ENCODE data around the gene LRRC41. TPM values are rescaled to one million over a fixed set of nuclear protein-coding genes. Genes with fewer than 3 reads are reported as not detected.

LRRC41 gene
- total and polyA plus RNA-seq, 8 donors, result 19.8 to 31.3 (median 26.2) TPM

GRCh38 chr1:46256523-46256922, 46.9 kb downstream of the LRRC41 start:
- WGBS, 2 donors, result 94 to 97% methylated on average over 2 of the region's 2 CpGs
- intact Hi-C loops (cut with DNase I), result no loop called here

GRCh38 chr1:46254668-46255067, 48.7 kb downstream of the LRRC41 start:
- Histone ChIP-seq H3K36me3 (no peaks in the 10 kb centered on the region), H3K27ac (no peak overlapping the region), H3K9me3 (no peaks in the 10 kb centered on the region), H3K4me1 (no peaks in the 10 kb centered on the region), H3K4me3 (no peak overlapping the region), H3K27me3 (no peaks in the 10 kb centered on the region)
- 93 to 95% methylated on average over 5 of the region's 5 CpGs for WGBS, 2 donors
- intact Hi-C loops (cut with DNase I), result no loop called here
- no peak for FAIRE-seq
- no peak for ATAC-seq
- no peak for DNase-seq
- TF ChIP-seq CTCF (IDR thresholded peaks at IDR 0.05), result no peak

More at GRCh38 chr1:46256523-46256922, 46.9 kb downstream of the LRRC41 start:
- no peak overlapping the region for H3K27ac ChIP-seq
- DNase-seq, result no peak
- no peak for FAIRE-seq
- no peaks in the 10 kb centered on the region for H3K4me1 ChIP-seq
- no peak for TF ChIP-seq CTCF (IDR thresholded peaks at IDR 0.05)
- H3K4me3 ChIP-seq, result no peak overlapping the region
- ATAC-seq, result no peak
- no peaks in the 10 kb centered on the region for H3K9me3 ChIP-seq
- H3K36me3 ChIP-seq, result no peaks in the 10 kb centered on the region
- no peaks in the 10 kb centered on the region for H3K27me3 ChIP-seq

- ATAC-seq (no peak), FAIRE-seq (no peak), DNase-seq (peak; percentile 22 to 75 (median 54))
- 9 to 11% methylated on average over 7 of the region's 7 CpGs for WGBS, 2 donors
- H3K36me3 ChIP-seq, result no peaks in the 10 kb centered on the region
- no peaks in the 10 kb centered on the region for H3K27me3 ChIP-seq
- H3K27ac ChIP-seq, result no peak overlapping the region
- H3K4me3 ChIP-seq, result peak overlapping the region in 2 of 4 donors; percentile 3 to 61
- intact Hi-C loops (cut with DNase I), result loop anchor here in 1 of 3 donors (10.0 kb wide), 1 partner anchor 96 kb away; the partner anchor contains the start of gene NSUN4
- no peaks in the 10 kb centered on the region for H3K9me3 ChIP-seq
- H3K4me1 ChIP-seq, result no peaks in the 10 kb centered on the region
- no peak for TF ChIP-seq CTCF (IDR thresholded peaks at IDR 0.05)
These were observed 55.1 kb downstream of the LRRC41 start for GRCh38 chr1:46248122-46248920.

GRCh38 chr1:46247436-46248121, 55.8 kb downstream of the LRRC41 start, which contains the start of gene RAD54L:
RAD54L (plus strand) TSS chr1:46247763; CDS start chr1:46248406, 643 bp downstream.
- DNase-seq (peak; percentile 93 to 99 (median 98)), FAIRE-seq (no peak), ATAC-seq (peak; percentile 93 to 98 (median 96))
- no peaks in the 10 kb centered on the region for H3K9me3 ChIP-seq
- peak within 1 kb of the TSS in 3 of 4 donors; percentile 57 to 84 (median 76) for H3K27ac ChIP-seq
- no peaks in the 10 kb centered on the region for H3K4me1 ChIP-seq
- peak within 1 kb of the TSS; percentile 29 to 65 (median 40) for H3K4me3 ChIP-seq
- TF ChIP-seq CTCF (IDR thresholded peaks at IDR 0.05), result no peak
- 2 to 3% methylated on average over 41 to 44 of the region's 49 CpGs for WGBS, 2 donors
- H3K27me3 ChIP-seq, result no peaks in the 10 kb centered on the region
- intact Hi-C loops (cut with DNase I), result loop anchor here in 1 of 3 donors (10.0 kb wide), 1 partner anchor 97 kb away; the partner anchor contains the start of gene NSUN4
- no peaks in the 10 kb centered on the region for H3K36me3 ChIP-seq

All from pancreas (tissue), 10 donors.